Activated CD8-positive, alpha-beta memory T cell treated with anti-CD3 and anti-CD28 coated beads for 1 hour (primary cell): Measurements from ENCODE around the gene PLA2G10.
"Not testable (repeated sequence)": the region's sequence is repeated elsewhere in the genome, so short reads cannot be mapped to it uniquely, and the experiment has no call there.

Source experiments
- DNase-seq, 2 donors: peaks; one replicate each; pipeline ENCODE4 v3.0.0-alpha.2; 2020; ENCODE audit warnings: low read depth in 1 of 2; ENCODE audit errors: extremely low read depth in 1 of 2

PLA2G10 gene

DNA sequence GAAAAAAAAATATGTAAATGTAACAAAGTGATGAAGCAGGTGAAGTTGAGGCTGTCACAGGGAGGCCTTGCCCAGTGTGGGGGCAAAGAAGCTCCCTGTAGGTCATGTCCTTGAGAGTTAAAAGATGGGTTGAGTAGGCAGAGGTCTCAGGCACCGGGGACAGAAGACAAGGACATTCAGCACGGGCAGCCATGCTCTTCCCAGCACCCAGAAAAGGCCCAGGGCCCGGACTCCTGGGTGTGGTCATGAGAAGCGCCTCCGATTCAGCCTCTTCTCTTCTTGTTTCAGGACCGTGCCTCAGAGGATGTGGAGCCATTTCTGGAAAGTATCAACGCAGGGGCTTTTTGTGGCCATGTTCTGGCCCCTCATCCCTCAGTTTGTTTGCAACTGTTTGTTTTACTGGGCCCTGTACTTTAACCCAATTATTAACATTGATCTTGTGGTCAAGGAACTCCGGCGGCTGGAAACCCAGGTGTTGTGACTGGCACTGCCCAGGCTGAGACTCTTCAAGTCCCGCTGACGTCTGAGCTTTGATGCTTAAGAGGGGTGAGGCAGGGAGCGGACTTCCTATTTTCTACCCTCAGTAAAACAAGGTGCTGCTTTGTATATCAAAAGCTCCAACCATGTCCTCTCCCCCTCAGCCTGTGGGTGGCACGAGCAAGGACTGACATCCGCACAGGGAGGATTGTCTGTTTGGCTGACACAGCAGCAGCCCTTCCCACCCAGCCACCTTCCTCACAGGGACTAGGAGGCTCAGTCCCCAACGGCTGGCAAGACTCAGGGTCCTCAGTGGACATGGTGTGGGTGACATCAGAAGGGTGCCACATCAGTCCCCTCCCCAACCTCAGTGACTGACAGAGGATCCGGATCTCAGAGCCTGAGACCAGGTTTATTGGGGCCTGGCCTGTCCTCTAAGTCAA, 26.5 kb downstream of the PLA2G10 start:
- DNase-seq, result no peak

DNA sequence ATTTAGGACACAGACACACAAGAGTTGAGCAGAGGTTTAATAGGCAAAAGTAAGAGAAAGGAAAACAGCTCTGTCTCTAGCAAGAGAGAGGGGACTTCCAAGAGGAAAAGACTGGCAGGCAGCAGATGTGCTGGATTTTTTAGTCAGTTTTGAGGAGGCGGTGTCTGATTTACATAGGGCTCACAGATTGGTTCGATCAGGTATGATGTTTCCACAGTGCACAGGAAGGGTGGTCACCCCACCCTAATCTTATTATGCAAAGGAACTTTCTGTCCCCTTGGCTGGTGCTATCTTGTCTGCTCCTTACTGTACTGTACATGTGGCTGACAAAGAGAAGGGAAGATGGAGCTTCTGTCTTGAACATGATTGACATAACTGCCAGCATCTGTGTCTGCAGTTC, 36.0 kb downstream of the PLA2G10 start:
- no peak for DNase-seq

DNA sequence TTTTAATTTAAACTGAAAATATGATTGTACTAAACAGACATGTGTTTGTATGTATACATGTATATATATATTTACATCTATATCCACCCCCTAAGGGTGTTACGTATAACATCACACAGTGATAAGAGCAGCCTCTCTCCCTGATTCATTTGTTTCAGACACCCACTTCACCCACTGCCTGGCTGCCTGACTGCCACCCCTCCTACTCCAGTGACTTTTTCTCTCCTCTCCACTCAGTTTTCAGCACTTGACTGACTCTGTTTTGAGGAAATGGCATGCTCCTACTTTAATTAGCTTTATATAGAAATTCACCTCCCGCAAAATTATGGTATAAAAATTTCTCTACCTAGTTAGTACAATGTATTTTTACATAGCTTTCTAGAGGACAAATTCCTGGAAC, 41.4 kb downstream of the PLA2G10 start:
- no peak for DNase-seq

DNA sequence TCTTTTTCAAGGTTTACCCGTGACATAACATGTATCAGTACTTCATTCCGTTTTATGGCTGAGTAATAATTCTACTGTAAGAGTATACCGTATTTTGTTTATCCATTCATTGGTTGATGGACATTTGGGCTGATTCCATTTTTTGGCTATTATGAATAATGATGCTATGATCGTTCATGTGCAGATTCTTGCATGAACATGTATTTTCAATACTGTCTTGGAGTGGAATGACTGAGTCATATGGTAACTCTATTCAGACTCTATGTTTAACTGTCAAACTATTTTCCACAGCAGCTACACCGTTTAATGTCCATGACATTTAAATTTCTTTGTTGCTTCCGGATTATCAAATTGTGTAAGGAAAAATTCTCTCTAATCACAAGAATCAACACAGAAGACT, 43.5 kb downstream of the PLA2G10 start:
- DNase-seq, result no peak

DNA sequence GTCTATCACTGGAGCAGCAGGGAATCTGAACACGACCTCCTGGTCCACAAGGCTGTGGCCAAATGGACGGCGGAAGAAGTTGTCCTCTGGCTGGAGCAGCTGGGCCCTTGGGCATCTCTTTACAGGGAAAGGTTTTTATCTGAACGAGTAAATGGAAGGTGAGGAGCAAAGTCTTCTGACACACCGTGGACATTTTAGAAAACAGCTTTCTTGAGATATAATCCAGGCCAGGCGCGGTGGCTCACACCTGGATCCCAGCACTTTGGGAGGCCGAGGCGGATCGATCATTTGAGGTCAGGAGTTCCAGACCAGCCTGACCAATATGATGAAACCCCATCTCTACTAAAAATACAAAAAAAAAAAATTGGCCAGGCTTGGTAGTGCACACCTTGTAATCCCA, 44.3 kb downstream of the PLA2G10 start:
- no peak for DNase-seq

DNA sequence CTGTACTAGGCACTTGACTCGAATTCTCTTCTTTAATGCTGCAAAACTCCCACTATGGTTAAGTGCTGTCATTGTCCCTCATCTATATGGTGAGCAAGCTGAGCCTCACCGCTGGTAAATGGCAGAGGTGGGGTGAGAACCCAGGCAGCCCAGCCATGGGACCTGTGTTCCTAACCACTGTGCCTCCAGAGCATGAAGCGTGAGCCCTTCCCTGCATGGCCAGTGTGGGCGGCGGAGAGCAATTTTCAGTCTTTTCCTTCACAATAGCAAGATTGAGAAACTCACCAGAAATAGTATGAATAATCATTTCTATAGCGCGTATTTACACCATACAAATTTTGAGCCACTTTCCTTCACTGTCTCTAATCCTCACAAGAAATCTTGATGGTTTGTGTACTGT, 52.2 kb downstream of the PLA2G10 start:
- no peak for DNase-seq

DNA sequence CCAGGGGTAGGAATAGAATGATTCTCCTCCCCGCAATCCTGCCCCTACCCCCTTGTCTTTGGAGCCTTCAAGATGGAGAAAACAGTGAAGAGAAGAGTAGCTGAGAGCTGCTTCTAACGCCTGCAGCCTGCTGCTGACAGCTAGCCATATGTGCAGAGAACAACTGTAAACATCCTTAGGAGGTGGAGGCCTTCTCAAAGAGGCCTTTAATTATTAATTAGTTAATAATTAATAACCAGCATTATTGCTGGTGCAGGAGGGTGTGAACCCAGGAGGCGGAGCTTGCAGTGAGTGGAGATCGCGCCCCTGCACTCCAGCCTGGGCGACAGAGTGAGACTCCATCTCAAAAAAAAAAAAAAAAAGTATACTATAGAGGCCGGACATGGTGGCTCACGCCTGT, 52.9 kb downstream of the PLA2G10 start:
- no peak for DNase-seq

DNA sequence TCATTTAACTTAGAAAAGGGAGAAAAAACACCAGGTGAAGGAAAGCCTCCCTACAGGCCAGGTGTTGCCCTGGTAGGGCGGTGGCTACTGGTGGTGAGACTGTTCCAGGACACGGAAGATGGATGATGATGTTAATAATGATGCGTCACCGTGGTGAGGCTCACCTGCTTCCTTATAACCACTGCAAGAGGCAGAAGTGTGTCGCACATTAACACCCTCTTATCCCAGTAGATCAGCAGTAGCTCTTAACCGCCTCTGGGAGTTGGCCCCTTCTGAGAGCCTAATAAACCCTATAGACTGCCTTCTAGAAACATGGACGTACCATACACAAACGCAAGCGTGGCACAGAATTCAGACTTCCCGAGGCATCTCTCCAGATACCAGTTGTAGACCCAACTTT, 53.6 kb downstream of the PLA2G10 start:
- no peak for DNase-seq

DNA sequence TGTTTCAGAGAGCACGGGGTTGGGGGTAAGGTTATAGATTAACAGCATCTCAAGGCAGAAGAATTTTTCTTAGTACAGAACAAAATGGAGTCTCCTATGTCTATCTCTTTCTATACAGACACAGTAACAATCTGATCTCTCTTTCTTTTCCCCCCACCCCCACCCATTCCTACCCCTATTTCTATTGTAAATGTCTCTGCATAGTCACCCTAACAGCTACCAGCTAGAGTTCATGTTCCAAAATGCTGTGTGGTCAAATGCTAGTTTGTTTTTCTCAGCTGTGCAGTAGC, 57.2 kb downstream of the PLA2G10 start:
- DNase-seq, result not testable (repeated sequence)

DNA sequence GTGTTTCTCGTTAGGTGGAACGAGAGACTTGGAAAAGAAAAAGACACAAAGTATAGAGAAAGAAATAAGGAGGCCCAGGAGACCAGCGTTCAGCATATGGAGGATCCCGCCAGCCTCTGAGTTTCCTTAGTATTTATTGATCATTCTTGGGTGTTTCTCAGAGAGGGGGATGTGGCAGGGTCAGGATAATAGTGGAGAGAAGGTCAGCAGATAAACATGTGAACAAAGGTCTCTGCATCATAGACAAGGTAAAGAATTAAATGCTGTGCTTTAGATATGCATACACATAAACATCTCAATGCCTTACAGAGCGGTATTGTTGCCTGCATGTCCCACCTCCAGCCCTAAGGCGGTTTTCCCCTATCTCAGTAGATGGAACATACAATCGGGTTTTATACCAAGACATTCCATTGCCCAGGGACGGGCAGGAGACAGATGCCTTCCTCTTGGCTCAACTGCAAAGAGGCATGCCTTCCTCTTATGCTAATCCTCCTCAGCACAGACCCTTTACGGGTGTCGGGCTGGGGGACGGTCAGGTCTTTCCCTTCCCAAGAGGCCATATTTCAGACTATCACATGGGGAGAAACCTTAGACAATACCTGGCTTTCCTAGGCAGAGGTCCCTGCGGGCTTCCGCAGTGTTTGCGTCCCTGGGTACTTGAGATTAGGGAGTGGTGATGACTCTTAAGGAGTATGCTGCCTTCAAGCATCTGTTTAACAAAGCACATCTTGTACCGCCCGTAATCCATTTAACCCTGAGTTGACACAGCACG, 57.7 kb downstream of the PLA2G10 start:
- not testable (repeated sequence) for DNase-seq

DNA sequence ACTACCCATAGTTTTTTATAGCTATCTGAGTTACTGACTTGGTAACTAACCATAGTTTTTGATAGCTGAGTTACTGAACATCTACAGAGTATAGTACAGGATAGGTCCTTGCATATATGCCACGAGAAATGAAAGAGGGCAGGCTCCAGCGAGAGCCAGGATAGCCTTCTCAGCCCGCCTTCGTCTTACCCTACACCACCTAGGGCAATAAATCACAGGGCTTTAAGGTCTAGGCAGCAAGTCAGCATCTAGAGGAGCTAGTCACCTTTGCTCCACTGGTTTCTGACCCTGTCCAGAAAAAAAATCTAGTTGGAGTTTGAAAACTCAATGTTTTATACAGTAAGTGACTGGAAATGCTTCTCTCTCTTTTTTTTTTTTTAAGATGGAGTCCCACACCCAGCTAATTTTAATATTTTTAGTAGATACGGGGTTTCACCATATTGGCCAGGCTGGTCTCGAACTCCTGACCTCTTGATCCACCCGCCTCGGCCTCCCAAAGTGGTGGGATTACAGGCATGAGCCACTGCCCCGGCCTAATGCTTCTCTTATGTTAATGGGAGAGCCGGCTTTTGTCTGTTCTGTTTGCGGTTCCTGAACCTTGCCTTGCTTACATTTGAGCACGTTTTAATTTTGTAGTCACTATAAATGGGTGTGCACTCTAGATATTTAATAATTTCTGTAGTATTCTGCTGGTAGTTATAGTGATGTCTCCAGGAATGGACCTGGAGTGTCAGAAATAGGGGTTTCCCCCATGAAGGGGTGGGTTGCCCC, 58.5 kb downstream of the PLA2G10 start:
- no peak for DNase-seq

DNA sequence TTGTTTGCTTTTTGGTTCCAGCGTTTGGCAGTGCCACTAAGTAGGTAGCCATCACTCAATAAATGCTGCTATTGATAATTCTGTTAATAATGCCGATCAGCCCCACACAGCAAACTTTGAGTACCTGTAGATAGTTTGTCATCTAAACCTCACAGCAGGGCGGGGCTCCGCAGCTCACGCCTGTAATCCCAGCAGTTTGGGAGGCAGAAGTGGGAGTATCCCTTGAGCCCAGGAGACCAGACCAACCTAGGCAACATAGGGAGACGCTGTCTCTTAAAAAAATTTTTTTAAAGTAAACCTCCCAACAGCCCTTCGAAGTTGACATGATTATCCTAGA, 59.8 kb downstream of the PLA2G10 start:
- no peak for DNase-seq

DNA sequence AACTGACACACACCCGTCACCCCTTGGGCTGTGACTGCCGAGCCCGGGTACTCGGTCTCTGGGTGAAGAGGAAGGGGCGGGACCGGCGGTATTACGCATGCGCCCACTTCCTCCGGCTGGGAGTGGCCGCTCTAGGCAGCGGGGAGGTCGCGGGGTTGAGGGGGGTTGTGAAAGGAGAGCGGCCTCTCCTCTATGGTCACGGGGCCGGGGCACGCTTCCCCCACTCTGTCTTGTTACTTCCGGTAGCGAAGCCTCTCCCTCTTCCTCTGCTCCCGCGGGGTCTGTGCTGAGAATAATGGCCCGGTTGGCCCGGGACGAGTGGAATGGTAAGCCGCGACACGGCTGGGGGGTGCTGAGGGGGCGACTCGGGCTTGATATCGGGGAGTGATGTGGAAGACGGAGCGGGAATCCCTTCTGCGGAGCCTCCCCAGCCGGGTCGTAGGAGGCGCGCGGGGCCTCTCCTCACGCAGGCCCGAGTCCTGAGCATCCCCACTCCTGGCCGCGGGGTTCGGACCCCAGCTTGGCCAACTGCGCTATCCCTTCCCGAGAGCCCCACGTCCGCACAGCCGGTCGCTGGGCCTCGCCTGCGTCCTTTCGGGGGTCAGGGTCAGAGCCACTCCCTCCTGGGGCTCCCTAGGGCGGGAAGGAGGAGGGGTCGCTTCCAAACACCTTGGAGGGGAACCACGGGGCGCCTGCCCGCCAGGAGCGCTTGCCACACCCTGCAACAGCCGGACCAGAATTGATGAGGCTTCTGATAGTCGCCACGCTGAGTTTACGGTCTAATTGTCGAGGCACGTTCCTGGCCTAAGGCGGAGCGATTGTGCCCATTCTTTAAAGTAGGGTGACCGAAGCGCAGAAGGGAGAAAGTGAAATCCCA, 61.2 kb downstream of the PLA2G10 start, which contains the start of gene BFAR:
BFAR (plus strand) TSS at position 259 of the 877 bp plus-strand sequence. CDS start 11,396 bp downstream, outside the sequence.
- peak; percentile 98 to 99 for DNase-seq

DNA sequence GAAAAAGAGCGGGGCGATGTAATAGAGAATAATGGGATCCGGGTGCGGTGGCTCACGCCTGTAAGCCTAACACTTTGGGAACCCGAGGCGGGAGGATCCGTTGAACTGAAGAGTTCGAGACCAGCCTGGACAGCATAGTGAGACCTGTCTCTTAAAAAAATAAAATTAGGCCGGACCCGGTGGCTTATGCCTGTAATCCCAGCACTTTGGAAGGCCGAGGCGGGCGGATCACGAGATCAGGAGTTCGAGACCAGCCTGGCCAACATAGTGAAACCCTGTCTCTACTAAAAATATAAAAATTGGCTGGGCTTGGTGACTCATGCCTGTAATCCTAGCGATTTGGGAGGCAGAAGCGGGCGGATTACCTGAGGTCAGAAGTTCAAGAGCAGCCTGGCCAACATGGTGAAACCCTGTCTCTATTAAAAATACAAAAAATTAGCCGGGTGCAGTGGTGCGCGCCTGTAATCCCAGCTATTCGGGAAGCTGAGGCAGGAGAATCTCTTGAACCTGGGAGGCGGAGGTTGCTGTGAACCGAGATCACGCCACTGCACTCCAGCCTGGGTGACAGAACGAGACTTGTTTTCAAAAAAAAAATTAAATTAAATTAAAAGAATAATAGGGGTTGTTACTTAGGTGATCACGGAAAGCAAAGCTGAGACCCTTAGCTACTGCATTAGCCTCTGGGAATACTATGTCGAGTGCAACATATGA, 63.3 kb downstream of the PLA2G10 start:
- DNase-seq, result not testable (repeated sequence)

DNA sequence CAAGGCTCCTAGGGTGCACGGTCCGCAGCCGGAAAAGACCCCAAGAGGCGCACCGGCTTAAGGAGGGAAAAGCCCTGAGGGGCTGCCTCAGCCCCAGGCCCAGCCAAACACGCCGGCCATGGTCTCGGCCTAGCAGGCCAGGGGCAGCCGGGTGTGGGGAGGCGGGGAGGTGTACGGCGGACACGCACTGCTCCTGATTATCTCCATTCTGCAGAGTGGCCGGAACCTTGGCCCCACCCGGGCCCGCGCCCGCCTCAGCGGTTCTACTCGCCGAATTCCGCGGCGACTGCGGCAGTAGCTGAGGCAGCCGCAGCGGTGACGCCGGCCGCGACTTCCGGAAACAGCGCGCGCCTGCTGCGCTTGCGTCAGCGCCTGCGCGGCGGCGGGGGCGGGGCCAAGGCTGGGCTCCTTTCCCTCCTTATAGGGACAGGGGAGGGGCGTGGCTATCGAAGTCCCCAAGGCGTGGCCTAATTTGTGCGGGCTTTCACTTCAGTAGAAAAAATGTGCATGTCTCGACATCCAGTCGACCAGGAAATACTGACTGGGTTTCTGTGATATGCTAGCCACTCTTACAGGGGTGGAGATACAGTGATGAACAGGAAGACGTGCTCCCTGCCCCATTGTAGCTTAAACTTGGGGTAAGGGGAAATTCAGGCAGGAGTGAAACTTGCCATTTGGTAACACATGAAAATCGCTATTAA, 64.0 kb downstream of the PLA2G10 start, which contains the start of gene PARN:
PARN (minus strand) TSS at position 342 of the 701 bp plus-strand sequence; CDS start at position 207, 135 bp downstream.
- peak; percentile 94 to 97 for DNase-seq

DNA sequence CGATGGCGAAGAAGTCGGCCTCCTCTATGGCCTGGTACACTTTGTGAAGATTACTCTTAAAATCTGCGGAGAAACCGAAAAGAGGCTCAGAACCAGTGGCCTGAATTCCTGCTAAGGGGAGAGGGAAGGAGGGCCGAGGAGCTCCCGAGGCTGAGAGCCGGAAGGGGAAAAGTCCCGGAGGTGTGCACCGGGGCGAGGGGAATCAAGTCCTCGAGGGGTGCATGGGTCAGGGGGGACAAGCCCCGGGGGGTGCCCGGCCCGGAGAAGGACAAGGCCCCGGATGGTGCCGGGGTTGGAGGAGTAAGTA, 64.5 kb downstream of the PLA2G10 start:
- DNase-seq, result no peak

DNA sequence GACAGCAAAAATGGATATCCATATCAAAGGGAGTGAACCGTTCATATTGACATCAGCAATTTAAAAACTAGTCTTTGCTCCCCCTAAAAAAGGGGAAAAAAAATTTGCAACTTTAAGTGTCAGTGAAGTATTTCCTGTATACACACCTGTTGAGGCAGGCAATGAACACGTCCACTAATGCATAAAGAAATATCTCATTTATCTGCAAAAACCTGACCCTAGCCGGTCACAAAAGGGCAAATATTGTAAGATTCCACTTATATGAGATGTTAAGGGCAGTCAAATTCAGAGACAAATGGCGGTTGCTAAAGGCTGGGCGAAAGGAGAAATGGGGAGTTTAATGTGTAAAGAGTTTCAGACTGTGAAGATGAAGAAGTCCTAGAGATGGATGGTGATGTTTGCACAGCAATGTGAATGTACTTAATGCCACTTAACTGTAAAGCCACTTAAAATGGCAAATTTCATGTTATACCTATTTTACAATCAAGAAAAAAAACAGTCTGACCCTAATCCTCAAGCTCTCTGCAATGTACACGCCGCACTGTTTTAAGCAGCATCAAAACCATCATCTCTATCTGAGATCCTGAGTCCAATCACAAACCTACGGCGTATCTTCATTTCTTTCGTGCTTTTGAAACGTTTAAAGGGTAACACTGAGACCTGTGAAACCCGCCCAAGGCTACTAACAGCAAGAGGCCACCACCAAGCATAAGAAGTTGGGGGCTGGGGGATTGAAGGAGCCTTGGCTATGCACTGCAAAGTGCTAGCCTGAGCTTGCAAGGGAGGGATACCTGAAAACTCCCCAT, 65.1 kb downstream of the PLA2G10 start:
- no peak for DNase-seq

DNA sequence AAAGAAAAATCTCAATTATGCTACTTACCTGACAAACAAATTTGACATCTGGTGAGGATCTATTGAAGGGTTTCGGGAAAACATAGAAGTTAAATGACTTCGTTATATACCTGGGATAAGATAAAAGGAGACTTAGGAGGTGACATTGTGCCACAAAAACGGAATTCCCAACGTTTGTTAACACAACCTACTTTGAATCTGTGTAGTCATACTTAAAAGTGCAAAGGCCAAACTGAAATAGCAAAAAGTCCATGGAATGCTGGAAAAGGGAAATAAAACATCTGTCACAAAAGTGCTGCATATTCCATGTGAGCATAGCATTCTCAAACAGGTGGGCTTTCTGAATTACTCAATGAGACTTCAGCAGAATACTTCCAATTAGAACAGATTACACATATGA, 67.0 kb downstream of the PLA2G10 start:
- DNase-seq, result no peak
